D721Med (cell line): Measurements from ENCODE around the gene CTNNA2.

Experiments used
- DNase-seq: peaks from one replicate; pipeline ENCODE4 v3.0.0; 2011; ENCODE audit warnings: low spot score; ENCODE audit not compliant: insufficient read length
- FAIRE-seq: peaks from 2 replicates; lab custom pipeline; 2011; peaks lifted over from hg19 to GRCh38; lab: Jason Lieb, UNC
- TF ChIP-seq, protein P1 (sequence below): IDR thresholded peaks from 2 replicates; pipeline ENCODE4 v1.5.1; 2012; ENCODE audit warnings: mild to moderate bottlenecking, control low read depth; ENCODE audit not compliant: insufficient read depth; ENCODE audit errors: missing control alignments

Gene CTNNA2

DNA sequence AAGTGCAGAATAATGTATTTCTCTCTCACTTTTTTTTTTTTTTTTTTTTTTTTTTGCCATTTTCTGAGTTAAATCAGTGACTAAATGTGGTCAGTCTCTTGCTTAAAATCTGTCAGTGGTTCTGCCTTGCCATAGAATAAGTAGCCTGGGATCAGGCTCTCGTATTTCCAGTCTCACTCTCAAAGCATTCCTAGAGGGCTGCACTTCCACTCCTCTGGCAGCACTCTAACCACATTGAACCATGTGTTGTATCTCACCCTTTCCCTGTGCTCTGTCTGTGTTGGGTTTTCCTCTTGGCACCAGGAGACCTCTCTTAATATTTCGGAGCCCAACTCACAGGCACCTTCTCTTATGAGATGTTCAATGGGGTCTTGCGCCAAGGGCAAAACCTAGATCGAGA lies 304.4 kb downstream of the CTNNA2 start:
- DNase-seq (no peak), FAIRE-seq (no peak)
- TF ChIP-seq, protein P1, sequence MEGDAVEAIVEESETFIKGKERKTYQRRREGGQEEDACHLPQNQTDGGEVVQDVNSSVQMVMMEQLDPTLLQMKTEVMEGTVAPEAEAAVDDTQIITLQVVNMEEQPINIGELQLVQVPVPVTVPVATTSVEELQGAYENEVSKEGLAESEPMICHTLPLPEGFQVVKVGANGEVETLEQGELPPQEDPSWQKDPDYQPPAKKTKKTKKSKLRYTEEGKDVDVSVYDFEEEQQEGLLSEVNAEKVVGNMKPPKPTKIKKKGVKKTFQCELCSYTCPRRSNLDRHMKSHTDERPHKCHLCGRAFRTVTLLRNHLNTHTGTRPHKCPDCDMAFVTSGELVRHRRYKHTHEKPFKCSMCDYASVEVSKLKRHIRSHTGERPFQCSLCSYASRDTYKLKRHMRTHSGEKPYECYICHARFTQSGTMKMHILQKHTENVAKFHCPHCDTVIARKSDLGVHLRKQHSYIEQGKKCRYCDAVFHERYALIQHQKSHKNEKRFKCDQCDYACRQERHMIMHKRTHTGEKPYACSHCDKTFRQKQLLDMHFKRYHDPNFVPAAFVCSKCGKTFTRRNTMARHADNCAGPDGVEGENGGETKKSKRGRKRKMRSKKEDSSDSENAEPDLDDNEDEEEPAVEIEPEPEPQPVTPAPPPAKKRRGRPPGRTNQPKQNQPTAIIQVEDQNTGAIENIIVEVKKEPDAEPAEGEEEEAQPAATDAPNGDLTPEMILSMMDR = no peak

DNA sequence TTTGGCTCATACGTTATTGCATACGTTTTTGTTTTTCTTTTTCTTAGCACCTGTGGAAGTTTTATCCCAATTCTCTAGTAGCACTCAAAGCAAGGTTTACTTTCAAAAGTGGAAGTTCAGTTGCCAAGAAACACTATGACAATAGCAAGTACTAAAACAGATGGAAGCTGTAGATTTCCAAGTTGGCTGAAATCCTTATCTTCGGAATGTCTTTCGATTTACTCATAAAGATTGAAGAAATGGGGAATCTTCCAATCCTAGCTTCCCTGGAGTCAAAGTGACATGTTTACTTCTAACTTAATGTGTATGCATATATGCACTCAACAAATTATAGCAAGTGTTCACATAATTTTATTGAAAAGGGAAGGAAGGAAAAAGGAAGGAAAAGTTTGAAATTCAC lies 307.4 kb downstream of the CTNNA2 start:
- TF ChIP-seq, protein P1 = no peak
- no peak for FAIRE-seq
- DNase-seq = no peak

DNA sequence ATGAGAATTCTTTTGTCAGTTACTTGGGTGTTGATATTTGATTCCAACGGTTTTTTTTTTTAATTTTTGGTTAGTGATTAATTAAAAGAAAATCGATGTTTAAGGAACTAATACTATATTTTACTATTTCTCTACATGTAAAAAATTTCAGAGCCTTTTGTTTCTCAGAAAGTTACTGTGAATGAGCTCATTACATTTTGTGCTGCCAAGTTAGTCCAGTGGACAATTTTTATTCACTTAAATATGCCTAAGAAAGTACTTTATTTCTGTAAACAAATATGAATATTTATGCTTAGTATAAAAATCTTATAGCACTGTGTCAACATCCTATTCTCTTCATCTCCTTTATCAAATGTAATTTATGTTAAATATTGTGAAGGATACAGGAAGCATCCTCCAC lies 309.3 kb downstream of the CTNNA2 start:
- FAIRE-seq (no peak), DNase-seq (no peak)
- TF ChIP-seq, protein P1 = no peak

DNA sequence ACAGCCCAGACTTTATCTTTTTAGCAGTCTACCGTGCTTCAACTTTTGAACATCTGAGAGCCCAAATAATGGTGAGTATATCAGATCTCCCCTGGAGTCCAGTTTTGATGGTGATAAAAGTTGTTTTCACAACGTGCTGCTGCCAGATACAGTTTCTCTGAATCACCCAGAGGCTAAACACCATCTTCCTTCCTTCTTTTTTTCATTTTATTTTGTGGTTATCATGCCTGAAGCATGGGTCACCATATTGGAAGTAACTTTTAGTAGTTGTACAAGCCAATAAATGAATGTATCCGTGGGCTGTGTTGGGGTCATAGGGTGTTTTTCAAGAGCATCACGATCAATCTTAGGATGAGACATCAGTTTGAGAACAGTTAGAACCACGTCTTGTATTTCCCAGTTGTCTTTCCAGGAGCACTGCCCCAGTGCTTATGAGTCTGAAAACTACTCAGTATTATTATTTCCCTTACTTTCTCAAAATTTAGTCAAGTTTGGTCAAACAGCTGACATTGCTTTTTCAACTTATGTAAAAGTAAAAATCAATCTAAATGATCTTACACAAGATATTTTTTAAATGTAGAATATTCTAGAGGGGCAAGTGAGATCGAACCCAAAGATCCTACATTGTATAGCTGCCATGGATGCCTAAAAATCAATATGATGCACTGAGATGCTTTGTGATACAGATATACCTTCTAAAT lies 311.4 kb downstream of the CTNNA2 start:
- DNase-seq = no peak
- FAIRE-seq = no peak
- TF ChIP-seq, protein P1 = no peak

DNA sequence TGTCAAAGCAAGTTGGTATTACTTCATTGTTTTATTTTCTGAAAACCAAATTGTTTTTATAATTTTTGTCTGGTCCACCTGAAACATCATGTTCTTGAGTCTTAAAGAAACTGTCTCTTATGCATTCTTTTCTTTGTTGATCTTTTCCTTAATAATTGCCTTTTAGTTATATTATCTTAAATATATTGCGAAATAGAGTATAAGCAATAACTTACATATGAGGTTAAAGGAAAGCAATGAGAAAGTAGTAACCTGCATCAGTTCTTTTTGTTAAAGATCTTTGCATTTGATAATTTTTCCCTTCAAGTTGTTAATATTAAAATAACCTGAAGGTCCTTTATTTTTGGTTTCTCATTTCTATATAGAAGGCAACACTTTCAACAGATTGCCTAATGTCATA lies 315.0 kb downstream of the CTNNA2 start:
- no peak for FAIRE-seq
- DNase-seq = no peak
- TF ChIP-seq, protein P1 = no peak

DNA sequence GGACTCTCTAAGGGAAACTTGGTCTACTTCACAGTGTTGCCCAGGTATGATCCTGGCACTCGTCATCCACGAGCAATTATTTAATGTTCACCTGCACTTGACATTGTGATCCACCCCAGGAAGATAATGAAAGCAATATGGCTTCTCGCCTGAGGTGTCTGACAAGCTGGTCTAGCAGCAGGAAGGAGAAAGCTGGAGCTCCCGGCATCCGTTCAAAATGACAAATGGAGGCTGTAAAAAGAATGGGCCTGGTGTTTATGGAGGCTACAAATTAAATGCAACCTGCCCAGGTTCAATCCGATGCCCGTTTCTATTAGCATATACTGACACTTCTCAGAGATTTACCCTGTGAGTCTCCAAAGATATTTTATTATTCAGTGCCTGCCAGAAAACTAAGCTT lies 317.6 kb downstream of the CTNNA2 start:
- DNase-seq (no peak), FAIRE-seq (no peak)
- TF ChIP-seq, protein P1 = no peak

DNA sequence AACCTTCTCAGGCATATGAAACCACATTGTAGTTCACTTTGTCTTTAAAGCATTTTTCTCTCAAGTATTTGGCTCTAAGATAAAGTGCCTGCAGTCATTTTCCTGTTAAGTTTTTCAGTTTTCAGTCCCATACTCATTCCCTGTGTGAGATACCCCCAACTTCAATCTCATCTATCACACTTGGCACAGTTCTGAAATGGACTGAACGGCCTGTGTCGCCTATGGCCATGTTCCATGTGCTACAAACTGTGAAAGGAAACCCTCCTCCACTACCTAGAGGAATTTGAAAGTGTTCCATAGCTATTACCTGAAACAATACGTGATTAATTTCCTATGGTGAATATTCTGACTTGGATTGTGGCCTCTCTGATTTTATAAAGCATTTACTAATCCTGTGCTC lies 319.1 kb downstream of the CTNNA2 start:
- DNase-seq (no peak), FAIRE-seq (no peak)
- TF ChIP-seq, protein P1 = no peak
